Pancreas (tissue), 10 donors: ENCODE data around the gene SEMA7A. TPM values are rescaled to one million over a fixed set of nuclear protein-coding genes. Genes with fewer than 3 reads are reported as not detected.

ENCODE experiments used
- ATAC-seq, 4 donors: fragments of 200-7000 bp; cut with Tn5 transposase; one replicate each; pipeline versions ENCODE4 v1.8.0 to v1.9.1; 2020; ENCODE audit warnings: mild to moderate bottlenecking in 4 of 4, moderate library complexity in 4 of 4
- DNase-seq, 6 donors: peaks; one replicate each; pipeline ENCODE4 v3.0.0-alpha.2; 2020
- FAIRE-seq: peaks from 2 replicates; lab custom pipeline; 2012; peaks lifted over from hg19 to GRCh38; lab: Jason Lieb, UNC
- H3K27ac ChIP-seq, 4 donors: fragments of 200-600 bp; sonication (generic); 1 replicate in 3 of 4; 2 replicates in 1 of 4; pipeline versions ENCODE4 v1.5.0 to v1.8.0; 2020
- H3K27me3 ChIP-seq, 4 donors: fragments of 200-600 bp; one replicate each; pipeline ENCODE4 v1.8.0; 2021
- H3K36me3 ChIP-seq, 3 donors: fragments of 200-600 bp; sonication (generic) in 1 of 3; one replicate each; pipeline versions ENCODE4 v1.5.0 to v1.8.0; 2020 to 2021
- H3K4me1 ChIP-seq, 3 donors: fragments of 200-600 bp; one replicate each; pipeline ENCODE4 v1.8.0; 2021
- H3K4me3 ChIP-seq, 4 donors: fragments of 200-600 bp; sonication (generic) in 2 of 4; one replicate each; pipeline versions ENCODE4 v1.5.0 to v1.8.0; 2020 to 2021
- H3K9me3 ChIP-seq, 4 donors: fragments of 200-600 bp; one replicate each; pipeline ENCODE4 v1.8.0; 2021
- CTCF ChIP-seq, 4 donors: fragments of 200-600 bp; sonication (generic) in 3 of 4; IDR thresholded peaks; one replicate each; pipeline versions ENCODE4 v1.5.0 to v1.8.0; 2021; ENCODE audit warnings: antibody characterized with exemption in 4 of 4
- WGBS, 2 donors: extraction: QIAGEN DNeasy Blood & Tissue Kit; methylation state at CpG; one replicate each; pipeline ENCODE4 v1.1.7; 2013; 5-methylcytosine and 5-hydroxymethylcytosine counted together
- intact Hi-C, 3 donors: fragments of 100-400 bp; cut with DNase I; formaldehyde crosslinking; loops; one replicate each; pipeline versions ENCODE4 v1.11.1 to v1.14.2; 2022
- polyA plus RNA-seq, 2 donors: library from polyadenylated mRNA; stranded (reverse); fragments of 200-250 nt; gene quantifications; one replicate each; pipeline ENCODE4 v1.2.3, GENCODE V29; 2013
- total RNA-seq, 6 donors: library from RNA; stranded (reverse); fragmentation: NEBNext Ultra II Directional in 4 of 6; extraction: Animal tissue kit (Norgen Biotek cat#: 25700) in 4 of 6; gene quantifications; one replicate each; pipeline versions ENCODE4 v1.2.1 to v1.2.4, GENCODE V29; 2021 to 2023
- donor health status: healthy with polysubstance abuse.
- donor health status: DM: no; HTN: no; CAD: no; lungs with moderate emphysema.
- donor health status: DM: no; HTN: no; CAD: no.
- donor health status: control.
- donor health status: control.
- donor health status: Bipolar disorder and iron deficiency.
- donor health status: DM: yes; HTN: yes; CAD: no.
- donor health status: DM: no; HTN: no; CAD: no.
- donor health status: DM: no; HTN: no; CAD: no.
- donor health status: DM: yes; HTN: yes; CAD: no.

SEMA7A gene
- total and polyA plus RNA-seq, 8 donors = 0.37 to 5.6 (median 0.76) TPM

GRCh38 chr15:74376226-74376625 is 57.5 kb downstream of the SEMA7A start:
- no peaks in the 10 kb centered on the region for H3K36me3 ChIP-seq
- no peak for FAIRE-seq
- intact Hi-C loops = loop anchor here in 1 of 3 donors (10.0 kb wide), 1 partner anchor 239 kb away; the partner anchor contains the start of gene CLK3
- H3K9me3 ChIP-seq = no peaks in the 10 kb centered on the region
- WGBS, 2 donors = 63 to 64% methylated on average over 1 of the region's 1 CpG
- H3K27me3 ChIP-seq = no peaks in the 10 kb centered on the region
- TF ChIP-seq CTCF (IDR thresholded peaks at IDR 0.05) = no peak
- DNase-seq = no peak
- H3K27ac ChIP-seq = no peak overlapping the region
- H3K4me1 ChIP-seq = peaks cover 0 to 8% (median 0%) of the 10 kb centered on the region in 3 donors
- H3K4me3 ChIP-seq = no peak overlapping the region
- no peak for ATAC-seq

- Histone ChIP-seq H3K4me1 (peaks cover 0 to 8% (median 0%) of the 10 kb centered on the region in 3 donors), H3K4me3 (no peak overlapping the region), H3K27ac (no peak overlapping the region), H3K9me3 (no peaks in the 10 kb centered on the region), H3K27me3 (no peaks in the 10 kb centered on the region), H3K36me3 (no peaks in the 10 kb centered on the region)
- DNase-seq (peak in 5 of 6 donors; percentile 61 to 89 (median 80)), FAIRE-seq (no peak), ATAC-seq (peak; percentile 57 to 75 (median 66))
- WGBS, 2 donors = 9 to 17% methylated on average over 9 of the region's 9 CpGs
- TF ChIP-seq CTCF (IDR thresholded peaks at IDR 0.05) = peak; percentile 78 to 80 (median 79)
- intact Hi-C loops = loop anchor here in 1 of 3 donors (10.0 kb wide), 1 partner anchor 240 kb away; the partner anchor contains the start of gene CLK3
These were observed 58.5 kb downstream of the SEMA7A start for GRCh38 chr15:74375303-74375693.

- intact Hi-C loops = loop anchor here in 1 of 3 donors (10.0 kb wide), 1 partner anchor 240 kb away; the partner anchor contains the start of gene CLK3
- H3K27ac ChIP-seq = no peak overlapping the region
- H3K9me3 ChIP-seq = no peaks in the 10 kb centered on the region
- no peaks in the 10 kb centered on the region for H3K27me3 ChIP-seq
- FAIRE-seq = no peak
- H3K4me3 ChIP-seq = peak overlapping the region in 3 of 4 donors; percentile 55 to 65 (median 64)
- DNase-seq = no peak
- WGBS, 2 donors = 23% methylated on average over 9 to 11 of the region's 11 CpGs
- peaks cover 0 to 8% (median 0%) of the 10 kb centered on the region in 3 donors for H3K4me1 ChIP-seq
- no peak for TF ChIP-seq CTCF (IDR thresholded peaks at IDR 0.05)
- H3K36me3 ChIP-seq = no peaks in the 10 kb centered on the region
- no peak for ATAC-seq
These were observed 59.0 kb downstream of the SEMA7A start for GRCh38 chr15:74374648-74375302.

- H3K27ac ChIP-seq = no peak overlapping the region
- DNase-seq = peak; percentile 90 to 96 (median 94)
- peak overlapping the region; percentile 49 to 65 (median 60) for H3K4me3 ChIP-seq
- no peak for FAIRE-seq
- H3K4me1 ChIP-seq = peaks cover 0 to 8% (median 0%) of the 10 kb centered on the region in 3 donors
- intact Hi-C loops = loop anchor here in 1 of 3 donors (10.0 kb wide), 1 partner anchor 241 kb away; the partner anchor contains the start of gene CLK3
- peak; percentile 97 to 100 (median 99) for ATAC-seq
- H3K9me3 ChIP-seq = no peaks in the 10 kb centered on the region
- WGBS, 2 donors = 0 to 1% methylated on average over 61 to 62 of the region's 62 CpGs
- H3K36me3 ChIP-seq = no peaks in the 10 kb centered on the region
- no peaks in the 10 kb centered on the region for H3K27me3 ChIP-seq
- peak; percentile 79 to 92 (median 87) for TF ChIP-seq CTCF (IDR thresholded peaks at IDR 0.05)
These were observed 59.8 kb downstream of the SEMA7A start for GRCh38 chr15:74373731-74374647.
